Spleen (tissue), 7 donors: ENCODE data around the gene CHRM5.

Experiments
- POLR2A ChIP-seq, 3 donors: fragments of 450-650 bp; IDR thresholded peaks; one replicate each; pipeline ENCODE4 v1.5.1; 2017; ENCODE audit warnings: antibody characterized with exemption in 3 of 3, mild to moderate bottlenecking in 1 of 3
- POLR2AphosphoS5 ChIP-seq, 3 donors: sonication (generic); formaldehyde crosslinking; IDR thresholded peaks; one replicate each; pipeline ENCODE4 v1.5.1; 2017; ENCODE audit warnings: antibody characterized with exemption in 3 of 3
- TF ChIP-seq, protein P1 (sequence below), 11 experiments: fragments of 200-600 bp in 7 of 11; fragments of 450-650 bp in 4 of 11; sonication (generic) in 4 of 11; IDR thresholded peaks in 8 of 11; conservative IDR thresholded peaks in 3 of 11; 1 replicate in 7 of 11; 2 replicates in 4 of 11; pipeline versions ENCODE4 v1.4.0 to v1.8.0; 2016 to 2021; ENCODE audit warnings: antibody characterized with exemption in 11 of 11, inconsistent platforms in 4 of 11, mild to moderate bottlenecking in 1 of 11
- donor health status: DM: no; HTN: no; CAD: no; lungs with moderate emphysema.
- donor health status: DM: no; HTN: no; CAD: no.
- donor health status: DM: no; HTN: no; CAD: no.

DNA sequence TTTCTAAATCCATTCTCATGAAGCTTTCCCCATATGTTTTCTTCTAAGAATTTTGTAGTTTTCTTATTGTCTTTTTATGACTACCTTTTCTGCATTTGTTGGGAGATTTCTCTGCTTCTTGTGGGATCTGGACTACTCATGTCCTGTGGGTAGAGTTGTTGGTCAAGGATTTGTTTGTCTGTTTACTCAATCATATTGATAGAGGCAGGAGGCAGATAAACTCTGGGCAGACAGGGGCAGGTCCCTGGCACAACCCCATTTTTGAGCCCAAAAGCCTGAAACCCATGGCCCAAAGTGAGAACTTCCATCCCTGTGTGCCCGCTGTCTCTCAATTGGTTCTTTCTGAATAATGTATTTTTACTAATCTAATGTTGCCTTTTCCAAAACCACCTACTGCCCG, 145.9 kb downstream of the CHRM5 start:
- no peak for TF ChIP-seq POLR2A (IDR thresholded peaks at IDR 0.05)
- TF ChIP-seq, protein P1, sequence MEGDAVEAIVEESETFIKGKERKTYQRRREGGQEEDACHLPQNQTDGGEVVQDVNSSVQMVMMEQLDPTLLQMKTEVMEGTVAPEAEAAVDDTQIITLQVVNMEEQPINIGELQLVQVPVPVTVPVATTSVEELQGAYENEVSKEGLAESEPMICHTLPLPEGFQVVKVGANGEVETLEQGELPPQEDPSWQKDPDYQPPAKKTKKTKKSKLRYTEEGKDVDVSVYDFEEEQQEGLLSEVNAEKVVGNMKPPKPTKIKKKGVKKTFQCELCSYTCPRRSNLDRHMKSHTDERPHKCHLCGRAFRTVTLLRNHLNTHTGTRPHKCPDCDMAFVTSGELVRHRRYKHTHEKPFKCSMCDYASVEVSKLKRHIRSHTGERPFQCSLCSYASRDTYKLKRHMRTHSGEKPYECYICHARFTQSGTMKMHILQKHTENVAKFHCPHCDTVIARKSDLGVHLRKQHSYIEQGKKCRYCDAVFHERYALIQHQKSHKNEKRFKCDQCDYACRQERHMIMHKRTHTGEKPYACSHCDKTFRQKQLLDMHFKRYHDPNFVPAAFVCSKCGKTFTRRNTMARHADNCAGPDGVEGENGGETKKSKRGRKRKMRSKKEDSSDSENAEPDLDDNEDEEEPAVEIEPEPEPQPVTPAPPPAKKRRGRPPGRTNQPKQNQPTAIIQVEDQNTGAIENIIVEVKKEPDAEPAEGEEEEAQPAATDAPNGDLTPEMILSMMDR (IDR thresholded peaks at IDR 0.05 in 8 of 11, conservative IDR thresholded peaks at IDR 0.05 in 3 of 11) = no peak
- no peak for TF ChIP-seq POLR2AphosphoS5 (IDR thresholded peaks at IDR 0.05)
